CD8-positive, alpha-beta memory T cell (primary cell): ENCODE measurements around the gene PRKAR1B. TPM values are rescaled to one million over a fixed set of nuclear protein-coding genes. Genes with fewer than 3 reads are reported as not detected.

Experiments
- CTCF ChIA-PET: fragments of 350-600 bp; sonication (Branson Sonifier 250); formaldehyde crosslinking; loops from one replicate; lab custom pipeline; 2021; ENCODE audit warnings: antibody characterized with exemption; lab: Charles Lee
- POLR2A ChIA-PET: fragments of 350-600 bp; sonication (Branson Sonifier 250); formaldehyde crosslinking; loops from one replicate; lab custom pipeline; 2021; ENCODE audit warnings: antibody characterized with exemption; lab: Charles Lee
- DNase-seq, 5 donors: peaks; one replicate each; pipeline versions ENCODE4 v3.0.0 to v3.0.0-alpha.2; 2020 to 2022; ENCODE audit warnings: mixed read lengths in 1 of 5
- H3K27ac ChIP-seq: one replicate; pipeline ENCODE4 v1.7.0; 2013; ENCODE audit warnings: low read depth, mild to moderate bottlenecking, low read length, moderate library complexity
- H3K27me3 ChIP-seq: 2 replicates; pipeline ENCODE4 v1.7.0; 2013; ENCODE audit warnings: low read length, mild to moderate bottlenecking; ENCODE audit not compliant: insufficient read depth, poor library complexity, severe bottlenecking
- H3K36me3 ChIP-seq: 2 replicates; pipeline ENCODE4 v1.7.0; 2013; ENCODE audit warnings: mild to moderate bottlenecking, low read length, moderate library complexity; ENCODE audit not compliant: insufficient read depth
- H3K4me1 ChIP-seq: 2 replicates; pipeline ENCODE4 v1.7.0; 2013; ENCODE audit warnings: mild to moderate bottlenecking, low read length, moderate library complexity; ENCODE audit not compliant: insufficient read depth
- H3K4me3 ChIP-seq: 2 replicates; pipeline ENCODE4 v1.7.0; 2013; ENCODE audit warnings: mild to moderate bottlenecking, low read length
- H3K9me3 ChIP-seq: 2 replicates; pipeline ENCODE4 v1.7.0; 2013; ENCODE audit warnings: mild to moderate bottlenecking, low read length
- H3K27ac Mint-ChIP-seq, 8 donors: one replicate each; pipeline ENCODE4 v1.8.0; 2020 to 2021; ENCODE audit warnings: mixed read lengths in 8 of 8, mild to moderate bottlenecking in 6 of 8, inconsistent platforms in 3 of 8, moderate library complexity in 3 of 8
- H3K27me3 Mint-ChIP-seq, 2 donors: one replicate each; pipeline ENCODE4 v1.8.0; 2020 to 2021; ENCODE audit warnings: mixed read lengths in 2 of 2, mild to moderate bottlenecking in 1 of 2, moderate library complexity in 1 of 2
- H3K36me3 Mint-ChIP-seq, 3 donors: one replicate each; pipeline ENCODE4 v1.8.0; 2020 to 2021; ENCODE audit warnings: mixed read lengths in 3 of 3, inconsistent platforms in 1 of 3, mild to moderate bottlenecking in 1 of 3
- H3K4me1 Mint-ChIP-seq, 3 donors: one replicate each; pipeline ENCODE4 v1.8.0; 2020 to 2021; ENCODE audit warnings: mixed read lengths in 3 of 3, inconsistent platforms in 1 of 3, mild to moderate bottlenecking in 1 of 3
- H3K4me3 Mint-ChIP-seq, 7 donors: one replicate each; pipeline ENCODE4 v1.8.0; 2020 to 2021; ENCODE audit warnings: mixed read lengths in 7 of 7, mild to moderate bottlenecking in 6 of 7, moderate library complexity in 4 of 7, inconsistent platforms in 2 of 7
- H3K9me3 Mint-ChIP-seq, 5 donors: one replicate each; pipeline ENCODE4 v1.8.0; 2020 to 2022; ENCODE audit warnings: mixed read lengths in 5 of 5, mild to moderate bottlenecking in 3 of 5, moderate library complexity in 2 of 5, inconsistent platforms in 1 of 5
- polyA plus RNA-seq: library from polyadenylated mRNA; unstranded; fragments of 300-500 nt; fragmentation: Illumina TruSeq; gene quantifications from one replicate; pipeline ENCODE4 v1.2.3, GENCODE V29; 2021
- total RNA-seq, 2 experiments: library from RNA; stranded (reverse); gene quantifications; one replicate each; pipeline ENCODE4 v1.2.3, GENCODE V29; 2021

PRKAR1B gene
- total and polyA plus RNA-seq, 3 experiments from 2014 or later: 8.1 to 32.4 (median 28.3) TPM

GRCh38 chr7:542131-542712, 184.9 kb downstream of the PRKAR1B start:
- H3K36me3 Mint-ChIP-seq: peaks cover 0 to 4% (median 0%) of the 10 kb centered on the region in 3 donors
- peak overlapping the region in 1 of 8 donors; percentile 94 for H3K27ac Mint-ChIP-seq
- H3K9me3 Mint-ChIP-seq: peaks cover 0 to 4% (median 0%) of the 10 kb centered on the region in 5 donors
- POLR2A ChIA-PET: no interaction called here
- no peak overlapping the region for H3K27ac ChIP-seq
- H3K9me3 ChIP-seq: no peaks in the 10 kb centered on the region
- CTCF ChIA-PET: interaction anchor here (1.0 kb wide), 1 partner anchor 189 kb away, joined by 3 read pairs; no protein-coding TSS in a partner anchor
- no peaks in the 10 kb centered on the region for H3K27me3 ChIP-seq
- no peaks in the 10 kb centered on the region for H3K36me3 ChIP-seq
- H3K4me3 Mint-ChIP-seq: no peak overlapping the region
- no peaks in the 10 kb centered on the region for H3K4me1 ChIP-seq
- no peaks in the 10 kb centered on the region for H3K4me1 Mint-ChIP-seq
- no peaks in the 10 kb centered on the region for H3K27me3 Mint-ChIP-seq
- H3K4me3 ChIP-seq: no peak overlapping the region
- DNase-seq: no peak

- Histone ChIP-seq H3K27ac (no peak overlapping the region), H3K9me3 (no peaks in the 10 kb centered on the region), H3K27me3 (no peaks in the 10 kb centered on the region), H3K4me3 (no peak overlapping the region), H3K36me3 (no peaks in the 10 kb centered on the region), H3K4me1 (no peaks in the 10 kb centered on the region)
- DNase-seq: no peak
- Mint-ChIP-seq H3K27ac (peak overlapping the region in 1 of 8 donors; percentile 94), H3K4me3 (no peak overlapping the region), H3K4me1 (no peaks in the 10 kb centered on the region), H3K9me3 (peaks cover 0 to 2% (median 0%) of the 10 kb centered on the region in 5 donors), H3K27me3 (no peaks in the 10 kb centered on the region), H3K36me3 (peaks cover 0 to 4% (median 0%) of the 10 kb centered on the region in 3 donors)
- ChIA-PET POLR2A (no interaction called here), CTCF (interaction anchor here (1.0 kb wide), 1 partner anchor 190 kb away, joined by 3 read pairs; no protein-coding TSS in a partner anchor)
These were observed 185.4 kb downstream of the PRKAR1B start for GRCh38 chr7:541661-542060.

GRCh38 chr7:540997-541396, 186.1 kb downstream of the PRKAR1B start:
- no peak for DNase-seq
- no peak overlapping the region for H3K4me3 Mint-ChIP-seq
- H3K27me3 Mint-ChIP-seq: no peaks in the 10 kb centered on the region
- Histone ChIP-seq H3K9me3 (no peaks in the 10 kb centered on the region), H3K4me1 (no peaks in the 10 kb centered on the region), H3K4me3 (no peak overlapping the region), H3K27ac (no peak overlapping the region), H3K36me3 (no peaks in the 10 kb centered on the region), H3K27me3 (no peaks in the 10 kb centered on the region)
- POLR2A ChIA-PET: no interaction called here
- peaks cover 0 to 4% (median 0%) of the 10 kb centered on the region in 3 donors for H3K36me3 Mint-ChIP-seq
- H3K4me1 Mint-ChIP-seq: no peaks in the 10 kb centered on the region
- H3K27ac Mint-ChIP-seq: no peak overlapping the region
- H3K9me3 Mint-ChIP-seq: peaks cover 0 to 2% (median 0%) of the 10 kb centered on the region in 5 donors
- CTCF ChIA-PET: no interaction called here

- Mint-ChIP-seq H3K9me3 (peaks cover 0 to 2% (median 0%) of the 10 kb centered on the region in 5 donors), H3K4me3 (no peak overlapping the region), H3K36me3 (peaks cover 0 to 4% (median 0%) of the 10 kb centered on the region in 3 donors), H3K27ac (no peak overlapping the region), H3K4me1 (no peaks in the 10 kb centered on the region), H3K27me3 (no peaks in the 10 kb centered on the region)
- Histone ChIP-seq H3K4me1 (no peaks in the 10 kb centered on the region), H3K9me3 (no peaks in the 10 kb centered on the region), H3K36me3 (no peaks in the 10 kb centered on the region), H3K4me3 (no peak overlapping the region), H3K27me3 (no peaks in the 10 kb centered on the region), H3K27ac (no peak overlapping the region)
- CTCF ChIA-PET: no interaction called here
- DNase-seq: no peak
- POLR2A ChIA-PET: no interaction called here
These were observed 186.5 kb downstream of the PRKAR1B start for GRCh38 chr7:540579-540978.

GRCh38 chr7:539731-540411, 187.2 kb downstream of the PRKAR1B start:
- no peaks in the 10 kb centered on the region for H3K4me1 Mint-ChIP-seq

GRCh38 chr7:538764-539685, 188.1 kb downstream of the PRKAR1B start:
- DNase-seq: no peak
- Mint-ChIP-seq H3K4me3 (no peak overlapping the region), H3K27me3 (peaks cover under 1 to 4% of the 10 kb centered on the region in 2 donors), H3K4me1 (no peaks in the 10 kb centered on the region), H3K27ac (no peak overlapping the region), H3K36me3 (no peaks in the 10 kb centered on the region), H3K9me3 (no peaks in the 10 kb centered on the region)
- Histone ChIP-seq H3K27ac (no peak overlapping the region), H3K4me1 (no peaks in the 10 kb centered on the region), H3K9me3 (no peaks in the 10 kb centered on the region), H3K36me3 (no peaks in the 10 kb centered on the region), H3K4me3 (no peak overlapping the region), H3K27me3 (no peaks in the 10 kb centered on the region)
- ChIA-PET CTCF (no interaction called here), POLR2A (no interaction called here)

More at GRCh38 chr7:539731-540411, 187.2 kb downstream of the PRKAR1B start:
- Histone ChIP-seq H3K4me3 (no peak overlapping the region), H3K27ac (no peak overlapping the region), H3K4me1 (no peaks in the 10 kb centered on the region), H3K27me3 (no peaks in the 10 kb centered on the region), H3K9me3 (no peaks in the 10 kb centered on the region), H3K36me3 (no peaks in the 10 kb centered on the region)
- no peak for DNase-seq
- no peak overlapping the region for H3K4me3 Mint-ChIP-seq
- ChIA-PET POLR2A (no interaction called here), CTCF (no interaction called here)
- no peaks in the 10 kb centered on the region for H3K9me3 Mint-ChIP-seq
- no peaks in the 10 kb centered on the region for H3K36me3 Mint-ChIP-seq
- H3K27me3 Mint-ChIP-seq: peaks cover 0 to 1% of the 10 kb centered on the region in 2 donors
- no peak overlapping the region for H3K27ac Mint-ChIP-seq

- no peaks in the 10 kb centered on the region for H3K4me1 ChIP-seq
- Mint-ChIP-seq H3K27me3 (peaks cover 4% of the 10 kb centered on the region in 2 donors), H3K4me3 (no peak overlapping the region), H3K36me3 (no peaks in the 10 kb centered on the region), H3K9me3 (no peaks in the 10 kb centered on the region), H3K4me1 (no peaks in the 10 kb centered on the region), H3K27ac (no peak overlapping the region)
- no peaks in the 10 kb centered on the region for H3K27me3 ChIP-seq
- H3K27ac ChIP-seq: no peak overlapping the region
- no peaks in the 10 kb centered on the region for H3K36me3 ChIP-seq
- CTCF ChIA-PET: no interaction called here
- DNase-seq: no peak
- no peaks in the 10 kb centered on the region for H3K9me3 ChIP-seq
- H3K4me3 ChIP-seq: no peak overlapping the region
- POLR2A ChIA-PET: no interaction called here
These were observed 189.0 kb downstream of the PRKAR1B start for GRCh38 chr7:537911-538634.
